Skeletal muscle tissue (tissue), 4 donors: ENCODE data around the gene LDLRAD2. TPM values are rescaled to one million over a fixed set of nuclear protein-coding genes. Genes with fewer than 3 reads are reported as not detected.
"Not testable (repeated sequence)": the region's sequence is repeated elsewhere in the genome, so short reads cannot be mapped to it uniquely, and the experiment has no call there.

Experiments used
- H3K27ac ChIP-seq: one replicate; pipeline ENCODE4 v1.7.0; 2013; ENCODE audit warnings: mild to moderate bottlenecking, low read depth, low read length, inconsistent platforms
- H3K27me3 ChIP-seq, 3 donors: one replicate each; pipeline ENCODE4 v1.7.0; 2013; ENCODE audit warnings: low read length in 3 of 3; ENCODE audit not compliant: control insufficient read depth in 3 of 3, insufficient read depth in 3 of 3
- H3K36me3 ChIP-seq, 3 donors: one replicate each; pipeline ENCODE4 v1.7.0; 2013; ENCODE audit warnings: low read length in 3 of 3; ENCODE audit not compliant: control insufficient read depth in 3 of 3, insufficient read depth in 3 of 3
- H3K4me1 ChIP-seq, 3 donors: one replicate each; pipeline ENCODE4 v1.7.0; 2013; ENCODE audit warnings: low read length in 3 of 3, mild to moderate bottlenecking in 3 of 3; ENCODE audit not compliant: control insufficient read depth in 3 of 3, insufficient read depth in 3 of 3
- H3K4me3 ChIP-seq, 3 donors: one replicate each; pipeline ENCODE4 v1.7.0; 2013; ENCODE audit warnings: low read length in 3 of 3
- H3K9ac ChIP-seq, 3 donors: one replicate each; pipeline ENCODE4 v1.7.0; 2013; ENCODE audit warnings: low read length in 3 of 3, mild to moderate bottlenecking in 3 of 3, moderate library complexity in 2 of 3, low read depth in 1 of 3
- H3K9me3 ChIP-seq, 3 donors: one replicate each; pipeline ENCODE4 v1.7.0; 2013; ENCODE audit warnings: low read length in 3 of 3; ENCODE audit not compliant: control insufficient read depth in 3 of 3
- total RNA-seq: library from RNA; depleted of rRNA; stranded (reverse); fragments of >200 nt; gene quantifications from one replicate; pipeline ENCODE4 v1.2.3, GENCODE V29; 2014
- donor health status: Osteomylitis.

Gene LDLRAD2
- total RNA-seq, 1 donor from 2014 or later, result 0.52 TPM

DNA sequence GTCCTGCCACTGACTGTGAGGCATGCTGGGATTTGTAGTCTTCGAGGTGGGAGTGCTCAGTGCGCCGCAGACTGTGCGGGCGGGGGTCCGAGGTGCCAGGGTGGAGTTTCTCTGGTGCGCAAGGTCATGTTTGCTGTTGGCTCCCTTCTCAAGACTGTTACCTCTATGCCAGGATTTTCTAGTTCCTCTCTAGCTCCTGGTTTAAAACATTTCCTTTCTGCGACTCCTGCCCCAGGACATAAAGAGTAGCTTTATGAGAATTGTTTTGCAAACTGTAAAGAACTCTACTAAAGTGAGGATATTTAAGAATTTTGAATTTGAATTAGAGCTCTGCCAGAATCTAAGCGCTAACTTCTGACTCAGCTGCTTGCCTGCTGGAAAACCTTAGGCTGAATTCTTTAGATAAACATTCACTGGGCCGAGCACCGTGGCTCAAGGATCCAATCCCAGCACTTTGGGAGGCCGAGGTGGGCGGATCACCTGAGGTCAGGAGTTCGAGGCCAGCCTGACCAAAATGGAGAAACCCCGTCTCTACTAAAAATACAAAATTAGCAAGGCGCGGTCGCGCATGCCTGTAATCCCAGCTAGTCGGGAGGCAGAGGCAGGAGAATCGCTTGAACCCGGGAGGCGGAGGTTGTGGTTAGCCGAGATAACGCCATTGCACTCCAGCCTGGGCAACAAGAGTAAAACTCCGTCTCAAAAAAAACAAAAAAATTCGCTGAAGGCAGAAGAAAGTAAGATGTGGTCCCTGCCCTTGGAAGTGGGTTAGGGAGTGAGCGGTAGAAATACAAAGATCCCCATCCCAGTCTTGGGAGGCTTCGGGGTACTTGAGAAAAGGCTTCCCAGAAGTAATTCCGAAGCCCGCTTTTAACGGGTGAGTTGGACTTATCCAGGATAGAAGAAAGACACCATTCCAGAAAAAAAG is 28.1 kb upstream of the LDLRAD2 start:
- Histone ChIP-seq H3K9ac (peak overlapping the region; percentile 100), H3K27me3 (no peaks in the 10 kb centered on the region), H3K9me3 (no peaks in the 10 kb centered on the region), H3K4me3 (peak overlapping the region; percentile 85 to 100 (median 99)), H3K27ac (peak overlapping the region; percentile 100), H3K4me1 (peaks cover 10 to 20% (median 16%) of the 10 kb centered on the region in 3 donors), H3K36me3 (no peaks in the 10 kb centered on the region)

DNA sequence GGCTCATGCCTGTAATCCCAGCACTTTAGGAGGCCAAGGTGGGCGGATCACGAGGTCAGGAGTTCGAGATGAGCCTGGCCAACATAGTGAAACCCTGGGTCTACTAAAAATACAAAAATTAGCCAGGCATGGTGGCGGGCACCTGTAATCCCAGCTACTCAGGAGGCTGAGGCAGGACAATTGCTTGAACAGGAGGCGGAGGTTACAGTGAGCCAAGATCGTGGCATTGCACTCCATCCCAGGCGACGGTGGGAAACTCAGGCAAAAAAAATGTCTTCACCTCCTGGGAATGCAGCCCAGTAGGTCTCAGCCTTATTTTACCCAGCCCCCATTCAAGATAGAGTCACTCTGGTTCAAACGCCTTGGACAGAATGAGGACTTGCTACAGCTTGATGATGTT is 26.3 kb upstream of the LDLRAD2 start:
- peaks cover 10 to 20% (median 13%) of the 10 kb centered on the region in 3 donors for H3K4me1 ChIP-seq
- not testable (repeated sequence) for H3K9me3 ChIP-seq, H3K27ac ChIP-seq, H3K36me3 ChIP-seq, H3K27me3 ChIP-seq, H3K9ac ChIP-seq, H3K4me3 ChIP-seq

DNA sequence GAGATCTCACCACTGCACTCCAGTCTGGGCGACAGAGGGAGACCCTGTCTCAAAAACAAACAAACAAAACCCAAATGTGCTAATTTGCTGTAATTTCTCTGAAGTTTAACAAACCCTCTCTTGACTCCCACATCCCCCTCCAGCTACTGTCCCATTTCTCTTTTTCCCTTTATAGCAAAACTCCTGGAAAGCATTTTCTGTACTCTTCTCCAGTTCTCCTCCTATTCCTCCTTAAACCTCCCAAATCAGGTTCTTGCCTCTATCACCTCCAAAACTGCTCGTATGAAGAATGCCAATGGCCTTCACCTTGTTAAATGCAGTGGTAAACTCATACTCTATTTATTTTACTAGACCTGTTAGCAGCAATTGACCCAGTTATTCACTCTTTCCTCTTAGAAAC is 25.4 kb upstream of the LDLRAD2 start:
- Histone ChIP-seq H3K9ac (no peak overlapping the region), H3K27ac (no peak overlapping the region), H3K9me3 (no peaks in the 10 kb centered on the region), H3K4me1 (peaks cover 6 to 17% (median 9%) of the 10 kb centered on the region in 3 donors), H3K36me3 (no peaks in the 10 kb centered on the region), H3K27me3 (no peaks in the 10 kb centered on the region), H3K4me3 (no peak overlapping the region)

DNA sequence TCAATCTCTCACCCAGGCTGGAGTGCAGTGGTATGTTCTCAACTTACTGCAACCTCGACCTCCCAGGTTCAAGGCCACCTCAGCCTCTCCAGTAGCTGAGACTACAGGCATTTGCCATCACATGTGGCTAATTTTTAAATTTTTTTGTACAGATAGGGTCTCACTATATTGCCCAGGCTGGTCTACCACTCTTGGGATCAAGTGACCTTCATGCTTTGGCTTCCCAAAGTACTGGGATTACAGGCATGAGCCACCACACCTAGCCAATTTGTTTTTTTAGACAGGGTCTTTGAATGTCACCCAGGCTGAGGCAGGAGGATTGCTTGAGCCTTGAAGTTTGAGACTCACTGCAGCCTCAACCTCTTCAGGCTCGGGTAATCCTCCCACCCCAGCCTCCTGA is 19.0 kb upstream of the LDLRAD2 start:
- no peak overlapping the region for H3K9ac ChIP-seq
- no peaks in the 10 kb centered on the region for H3K36me3 ChIP-seq
- H3K4me3 ChIP-seq, result no peak overlapping the region
- no peaks in the 10 kb centered on the region for H3K4me1 ChIP-seq
- no peak overlapping the region for H3K27ac ChIP-seq
- no peaks in the 10 kb centered on the region for H3K27me3 ChIP-seq
- H3K9me3 ChIP-seq, result peaks cover 0 to 3% (median 0%) of the 10 kb centered on the region in 3 donors

DNA sequence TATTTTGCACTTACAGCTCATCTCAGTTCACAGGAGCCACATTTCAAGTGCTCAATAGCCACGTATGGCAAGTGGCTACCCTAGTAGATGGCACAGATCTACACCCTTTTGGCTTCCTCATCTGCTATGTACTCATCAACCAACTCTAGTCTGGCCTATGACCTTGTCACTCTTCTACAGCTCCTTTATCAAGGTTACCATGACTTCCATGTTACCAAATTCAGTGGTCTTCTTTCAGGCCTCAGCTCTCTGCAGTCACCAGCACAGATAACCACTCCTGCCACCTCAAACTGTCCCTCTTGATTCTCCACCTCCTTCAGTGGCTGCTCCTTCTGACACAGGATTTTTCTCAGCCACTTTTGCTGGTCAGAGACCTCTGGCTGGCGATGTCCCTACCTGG is 17.4 kb upstream of the LDLRAD2 start:
- Histone ChIP-seq H3K4me1 (no peaks in the 10 kb centered on the region), H3K9me3 (peaks cover 0 to 3% (median 0%) of the 10 kb centered on the region in 3 donors), H3K36me3 (no peaks in the 10 kb centered on the region), H3K27ac (no peak overlapping the region), H3K9ac (no peak overlapping the region), H3K4me3 (no peak overlapping the region), H3K27me3 (no peaks in the 10 kb centered on the region)

DNA sequence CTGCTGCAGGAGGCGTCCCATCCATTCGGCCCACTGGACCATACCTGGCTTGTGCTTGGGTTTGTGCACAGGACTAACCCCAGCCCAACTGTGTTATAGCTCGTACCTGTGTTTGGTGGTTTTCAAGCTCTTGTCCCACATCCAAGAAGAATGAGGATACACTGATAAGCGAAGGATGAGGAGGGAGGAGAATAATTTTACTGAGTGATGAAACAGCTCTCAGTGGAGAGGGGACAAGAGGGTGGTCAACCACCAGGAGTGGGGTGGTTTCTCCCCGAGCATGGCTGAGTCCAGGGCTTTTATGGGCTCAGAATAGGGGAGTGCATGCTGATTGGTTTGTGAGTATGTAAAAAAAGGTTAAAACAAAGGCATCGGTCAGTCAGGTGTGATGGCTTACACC is 17.0 kb upstream of the LDLRAD2 start:
- Histone ChIP-seq H3K27ac (no peak overlapping the region), H3K36me3 (no peaks in the 10 kb centered on the region), H3K9me3 (peaks cover 0 to 3% (median 0%) of the 10 kb centered on the region in 3 donors), H3K4me1 (no peaks in the 10 kb centered on the region), H3K4me3 (no peak overlapping the region), H3K27me3 (no peaks in the 10 kb centered on the region), H3K9ac (no peak overlapping the region)

DNA sequence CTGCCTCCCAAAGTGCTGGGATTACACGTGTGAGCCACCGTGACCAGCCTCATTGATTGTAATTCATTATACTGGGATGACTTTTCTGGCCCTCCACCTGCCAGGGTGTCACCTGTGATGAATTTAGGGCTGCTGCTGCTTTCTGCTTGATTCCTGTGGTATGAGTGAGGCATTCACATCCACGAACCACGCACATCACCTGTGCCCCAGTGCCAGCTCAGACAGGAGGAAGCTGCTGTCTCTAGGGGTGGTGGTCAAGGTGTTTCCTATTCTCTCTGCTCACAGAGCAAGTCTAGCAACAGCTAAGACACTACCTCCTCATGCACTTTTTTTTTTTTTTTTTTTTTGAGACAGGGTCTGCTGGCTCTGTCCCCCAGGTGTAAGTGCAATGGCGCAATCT is 12.3 kb upstream of the LDLRAD2 start:
- Histone ChIP-seq H3K4me1 (no peaks in the 10 kb centered on the region), H3K27ac (no peak overlapping the region), H3K9ac (no peak overlapping the region), H3K36me3 (no peaks in the 10 kb centered on the region), H3K9me3 (peaks cover 0 to 3% (median 0%) of the 10 kb centered on the region in 3 donors), H3K4me3 (no peak overlapping the region), H3K27me3 (no peaks in the 10 kb centered on the region)

DNA sequence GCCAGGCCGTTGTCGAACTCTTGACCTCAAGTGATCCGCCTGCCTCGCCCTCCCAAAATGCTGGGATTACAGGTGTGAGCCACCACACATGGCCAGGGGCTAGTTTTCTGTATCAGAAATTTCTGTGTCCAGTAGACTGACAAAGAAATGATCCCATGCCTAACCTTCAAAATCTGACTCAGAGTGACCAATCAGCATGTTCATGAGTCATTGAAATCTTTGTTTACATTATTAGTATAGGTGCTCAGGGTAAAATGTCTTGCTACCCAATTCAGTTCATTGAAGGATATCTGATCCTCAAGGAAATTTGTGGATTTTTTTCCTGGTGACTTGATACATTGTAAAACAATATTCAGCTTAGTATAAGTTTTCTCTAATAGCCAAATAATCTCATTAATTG is 11.0 kb upstream of the LDLRAD2 start:
- Histone ChIP-seq H3K36me3 (no peaks in the 10 kb centered on the region), H3K27me3 (no peaks in the 10 kb centered on the region), H3K4me1 (no peaks in the 10 kb centered on the region), H3K4me3 (no peak overlapping the region), H3K9me3 (no peaks in the 10 kb centered on the region), H3K9ac (no peak overlapping the region), H3K27ac (no peak overlapping the region)

DNA sequence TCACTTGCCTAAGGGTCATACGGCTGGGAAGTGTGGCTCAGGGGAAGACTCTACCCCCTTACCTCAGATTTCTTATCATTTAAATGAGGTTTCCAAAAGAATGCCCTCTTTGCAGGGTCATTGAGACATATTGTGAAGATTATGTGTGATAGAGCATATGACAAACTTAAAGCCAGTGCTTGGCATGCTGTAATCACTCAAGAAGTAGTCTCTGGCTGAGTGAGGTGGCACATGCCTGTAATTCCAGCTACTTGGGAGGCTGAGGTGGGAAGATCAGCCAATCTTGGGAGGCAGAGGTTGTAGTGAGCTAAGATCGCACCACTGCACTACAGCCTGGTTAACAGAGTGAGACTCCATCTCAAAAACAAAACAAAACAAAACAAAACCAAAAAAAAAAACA is 7.5 kb upstream of the LDLRAD2 start:
- Histone ChIP-seq H3K27ac (no peak overlapping the region), H3K4me1 (no peaks in the 10 kb centered on the region), H3K9ac (no peak overlapping the region), H3K36me3 (no peaks in the 10 kb centered on the region), H3K9me3 (no peaks in the 10 kb centered on the region), H3K27me3 (no peaks in the 10 kb centered on the region), H3K4me3 (no peak overlapping the region)

DNA sequence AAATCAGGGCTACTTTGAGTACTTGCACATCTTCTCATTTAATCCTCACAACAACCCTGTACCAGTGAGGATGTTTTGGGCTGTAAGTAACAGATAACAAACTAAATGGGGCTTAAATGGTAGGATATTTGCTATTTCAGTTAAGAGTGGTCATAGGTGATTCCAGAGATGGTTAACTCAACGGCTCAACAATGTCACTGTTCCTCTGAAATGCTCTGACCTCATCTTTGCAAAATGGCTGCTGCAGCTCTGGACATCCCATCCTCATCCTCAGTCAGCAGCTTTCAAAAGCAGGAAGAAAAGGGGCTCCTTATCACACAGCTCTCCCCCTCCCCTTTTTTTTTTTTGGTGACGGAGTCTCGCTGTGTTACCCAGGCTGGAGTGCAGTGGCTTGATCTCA is 1.5 kb downstream of the LDLRAD2 start:
- H3K36me3 ChIP-seq, result no peaks in the 10 kb centered on the region
- H3K4me3 ChIP-seq, result no peak overlapping the region
- H3K4me1 ChIP-seq, result peaks cover 0 to 5% (median 3%) of the 10 kb centered on the region in 3 donors
- H3K27me3 ChIP-seq, result peaks cover 0 to 18% (median 16%) of the 10 kb centered on the region in 3 donors
- no peaks in the 10 kb centered on the region for H3K9me3 ChIP-seq
- H3K27ac ChIP-seq, result no peak overlapping the region
- no peak overlapping the region for H3K9ac ChIP-seq
